Naive thymus-derived CD4-positive, alpha-beta T cell (primary cell): ENCODE data around the gene SLC22A17. TPM values are rescaled to one million over a fixed set of nuclear protein-coding genes. Genes with fewer than 3 reads are reported as not detected.

Experiments used
- ATAC-seq: fragments of 150-1000 bp; cut with Tn5 transposase; 2 replicates; pipeline ENCODE4 v1.10.0; 2021; ENCODE audit warnings: mild to moderate bottlenecking, moderate library complexity
- CTCF ChIA-PET: fragments of 350-600 bp; sonication (Branson Sonifier 250); formaldehyde crosslinking; loops from one replicate; lab custom pipeline; 2021; ENCODE audit warnings: antibody characterized with exemption; lab: Charles Lee
- POLR2A ChIA-PET: fragments of 350-600 bp; sonication (Branson Sonifier 250); formaldehyde crosslinking; loops from one replicate; lab custom pipeline; 2021; ENCODE audit warnings: antibody characterized with exemption, inconsistent platforms; lab: Charles Lee
- DNase-seq, 9 donors: peaks; one replicate each; pipeline versions ENCODE4 v3.0.0 to v3.0.0-alpha.2; 2020 to 2022; ENCODE audit warnings: mixed read lengths in 1 of 9
- H3K27ac ChIP-seq: one replicate; pipeline ENCODE4 v1.7.0; 2013; ENCODE audit warnings: mild to moderate bottlenecking, low read depth, low read length, moderate library complexity
- H3K27me3 ChIP-seq, 2 donors: one replicate each; pipeline ENCODE4 v1.7.0; 2013; ENCODE audit warnings: low read length in 2 of 2, mild to moderate bottlenecking in 2 of 2, moderate library complexity in 2 of 2; ENCODE audit not compliant: control insufficient read depth in 2 of 2, insufficient read depth in 2 of 2
- H3K36me3 ChIP-seq, 3 experiments: 1 replicate in 2 of 3; 2 replicates in 1 of 3; pipeline ENCODE4 v1.7.0; 2013; ENCODE audit warnings: low read length in 3 of 3, mild to moderate bottlenecking in 3 of 3, moderate library complexity in 1 of 3; ENCODE audit not compliant: insufficient read depth in 3 of 3, control insufficient read depth in 2 of 3
- H3K4me1 ChIP-seq, 2 donors: one replicate each; pipeline ENCODE4 v1.7.0; 2013; ENCODE audit warnings: low read length in 2 of 2, mild to moderate bottlenecking in 2 of 2, moderate library complexity in 1 of 2; ENCODE audit not compliant: control insufficient read depth in 2 of 2, insufficient read depth in 2 of 2
- H3K4me3 ChIP-seq: 2 replicates; pipeline ENCODE4 v1.7.0; 2013; ENCODE audit warnings: mild to moderate bottlenecking, low read length
- H3K9me3 ChIP-seq, 3 experiments: 1 replicate in 2 of 3; 2 replicates in 1 of 3; pipeline ENCODE4 v1.7.0; 2013; ENCODE audit warnings: low read length in 3 of 3; ENCODE audit not compliant: control insufficient read depth in 2 of 3
- H3K27ac Mint-ChIP-seq, 9 donors: one replicate each; pipeline ENCODE4 v1.8.0; 2020 to 2022; ENCODE audit warnings: mixed read lengths in 9 of 9, mild to moderate bottlenecking in 8 of 9, moderate library complexity in 5 of 9, inconsistent platforms in 2 of 9
- H3K27me3 Mint-ChIP-seq, 5 donors: one replicate each; pipeline ENCODE4 v1.8.0; 2021 to 2022; ENCODE audit warnings: mixed read lengths in 5 of 5, mild to moderate bottlenecking in 1 of 5
- H3K36me3 Mint-ChIP-seq, 5 donors: one replicate each; pipeline ENCODE4 v1.8.0; 2020 to 2022; ENCODE audit warnings: mixed read lengths in 5 of 5, mild to moderate bottlenecking in 3 of 5, inconsistent platforms in 1 of 5
- H3K4me1 Mint-ChIP-seq, 7 donors: one replicate each; pipeline ENCODE4 v1.8.0; 2020 to 2022; ENCODE audit warnings: mixed read lengths in 7 of 7, mild to moderate bottlenecking in 3 of 7, inconsistent platforms in 1 of 7
- H3K4me3 Mint-ChIP-seq, 10 donors: one replicate each; pipeline ENCODE4 v1.8.0; 2020 to 2022; ENCODE audit warnings: mild to moderate bottlenecking in 10 of 10, mixed read lengths in 10 of 10, moderate library complexity in 6 of 10, inconsistent platforms in 2 of 10
- H3K9me3 Mint-ChIP-seq, 11 donors: one replicate each; pipeline ENCODE4 v1.8.0; 2020 to 2022; ENCODE audit warnings: mixed read lengths in 11 of 11, mild to moderate bottlenecking in 4 of 11, inconsistent platforms in 1 of 11, moderate library complexity in 1 of 11
- intact Hi-C, 2 donors: fragments of 100-400 bp; cut with micrococcal nuclease; formaldehyde crosslinking; loops; one replicate each; pipeline ENCODE4 v1.15.1; 2023
- polyA plus RNA-seq, 2 donors: library from polyadenylated mRNA; unstranded; fragments of 300-500 nt; fragmentation: Illumina TruSeq; gene quantifications; one replicate each; pipeline ENCODE4 v1.2.3, GENCODE V29; 2021
- total RNA-seq, 6 experiments: library from RNA in 5 of 6; stranded (reverse) in 5 of 6; gene quantifications; 1 replicate in 5 of 6; 2 replicates in 1 of 6; pipeline ENCODE4 v1.2.3 and lab custom pipeline; 2021 to 2026

The SLC22A17 gene
- total and polyA plus RNA-seq, 7 experiments from 2014 or later, result 1.9 to 30.0 (median 10.8) TPM

DNA sequence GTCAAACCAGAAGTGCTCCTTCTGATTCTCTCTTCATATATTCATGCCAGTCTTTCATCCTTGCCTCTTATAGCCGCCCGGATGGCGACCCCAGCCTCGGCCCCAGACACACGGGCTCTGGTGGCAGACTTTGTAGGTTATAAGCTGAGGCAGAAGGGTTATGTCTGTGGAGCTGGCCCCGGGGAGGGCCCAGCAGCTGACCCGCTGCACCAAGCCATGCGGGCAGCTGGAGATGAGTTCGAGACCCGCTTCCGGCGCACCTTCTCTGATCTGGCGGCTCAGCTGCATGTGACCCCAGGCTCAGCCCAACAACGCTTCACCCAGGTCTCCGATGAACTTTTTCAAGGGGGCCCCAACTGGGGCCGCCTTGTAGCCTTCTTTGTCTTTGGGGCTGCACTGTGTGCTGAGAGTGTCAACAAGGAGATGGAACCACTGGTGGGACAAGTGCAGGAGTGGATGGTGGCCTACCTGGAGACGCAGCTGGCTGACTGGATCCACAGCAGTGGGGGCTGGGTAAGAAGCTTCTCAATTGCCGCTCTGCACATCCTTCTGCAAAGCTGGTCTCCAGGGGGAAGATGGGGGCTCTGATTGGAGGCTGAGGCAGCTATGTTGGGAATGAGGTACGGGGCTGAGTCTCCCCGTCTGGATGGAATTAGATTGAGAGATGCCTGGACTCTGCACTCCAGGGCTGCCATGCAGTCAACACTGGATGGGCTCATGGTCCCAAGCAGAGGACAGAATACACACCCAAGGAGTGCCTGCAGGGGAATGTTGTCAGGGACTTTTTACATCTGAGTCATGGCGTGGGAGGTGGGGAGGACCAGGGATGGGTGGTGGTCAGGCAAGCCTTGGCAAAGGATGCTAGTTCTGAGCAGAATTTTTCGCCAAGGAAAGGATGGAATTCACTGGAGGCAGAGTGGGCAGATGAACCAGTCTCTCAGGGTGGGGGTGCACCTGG, 44.7 kb downstream of the SLC22A17 start:
- peak overlapping the region in 1 of 9 donors; percentile 36 for H3K27ac Mint-ChIP-seq
- Histone ChIP-seq H3K4me3 (no peak overlapping the region), H3K4me1 (peaks cover 0 to 6% of the 10 kb centered on the region in 2 donors), H3K27ac (no peak overlapping the region), H3K9me3 (no peaks in the 10 kb centered on the region), H3K27me3 (no peaks in the 10 kb centered on the region), H3K36me3 (no peaks in the 10 kb centered on the region)
- ChIA-PET POLR2A (interaction anchor here (2.0 kb wide), 1 partner anchor 13 kb away, joined by 8 read pairs; the partner anchor contains the start of gene PABPN1), CTCF (interaction anchor here (0.8 kb wide), 1 partner anchor 22 kb away, joined by 3 read pairs; no protein-coding TSS in a partner anchor)
- H3K4me1 Mint-ChIP-seq, result peaks cover 0 to 28% (median 9%) of the 10 kb centered on the region in 7 donors
- peak overlapping the region in 2 of 10 donors; percentile 8 to 71 for H3K4me3 Mint-ChIP-seq
- peaks cover 19 to 31% (median 23%) of the 10 kb centered on the region in 5 donors for H3K27me3 Mint-ChIP-seq
- intact Hi-C loops, result loop anchor here (10.0 kb wide), 4 partner anchors 807 to 1833 kb away; partner anchors contain the start of genes EMC9 (in 2 of the 2), PSME2 (in 2 of the 2), RNF31 (in 2 of the 2) and CHMP4A (in 1 of the 2)
- peaks cover 0 to 4% (median 0%) of the 10 kb centered on the region in 5 donors for H3K36me3 Mint-ChIP-seq
- ATAC-seq (no peak), DNase-seq (no peak)
- no peaks in the 10 kb centered on the region for H3K9me3 Mint-ChIP-seq

DNA sequence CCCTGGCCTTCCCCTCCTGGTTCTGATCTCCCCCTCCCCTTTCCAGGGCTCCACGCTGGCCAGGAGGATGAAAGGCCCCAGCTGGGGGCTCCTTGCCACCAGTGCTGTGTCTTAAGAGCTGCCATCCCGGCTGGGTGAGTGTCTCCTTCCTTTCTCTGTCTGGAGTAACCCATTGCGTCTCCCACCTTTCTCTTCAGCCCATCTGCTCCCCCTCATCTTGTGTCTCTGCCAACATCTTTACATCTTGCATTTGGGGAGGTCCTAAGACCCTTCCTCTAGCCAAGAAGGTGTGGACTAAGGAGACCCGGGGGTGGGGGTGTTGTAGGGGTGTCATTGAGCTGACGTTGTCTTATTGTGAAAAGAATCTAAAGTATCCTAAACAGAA, 45.5 kb downstream of the SLC22A17 start:
- Histone ChIP-seq H3K27me3 (no peaks in the 10 kb centered on the region), H3K36me3 (no peaks in the 10 kb centered on the region), H3K9me3 (no peaks in the 10 kb centered on the region), H3K27ac (no peak overlapping the region), H3K4me3 (no peak overlapping the region), H3K4me1 (peaks cover 0 to 6% of the 10 kb centered on the region in 2 donors)
- DNase-seq (no peak), ATAC-seq (no peak)
- H3K9me3 Mint-ChIP-seq, result peaks cover 0 to 4% (median 0%) of the 10 kb centered on the region in 11 donors
- H3K4me3 Mint-ChIP-seq, result peak overlapping the region in 2 of 10 donors; percentile 63 to 71
- peaks cover 0 to 33% (median 10%) of the 10 kb centered on the region in 7 donors for H3K4me1 Mint-ChIP-seq
- ChIA-PET CTCF (interaction anchor here (0.8 to 1.3 kb wide), 2 partner anchors 13 to 21 kb away, joined by 3 read pairs; no protein-coding TSS in a partner anchor), POLR2A (interaction anchor here (0.6 to 7.6 kb wide), 3 partner anchors 12 to 855 kb away, joined by 6 to 286 read pairs (median 7); partner anchors contain the start of gene PABPN1)
- intact Hi-C loops, result loop anchor here (10.0 kb wide), 4 partner anchors 808 to 1832 kb away; partner anchors contain the start of genes EMC9 (in 2 of the 2), PSME2 (in 2 of the 2), RNF31 (in 2 of the 2) and CHMP4A (in 1 of the 2)
- peak overlapping the region in 2 of 9 donors; percentile 36 to 77 for H3K27ac Mint-ChIP-seq
- peaks cover 0 to 4% (median 0%) of the 10 kb centered on the region in 5 donors for H3K36me3 Mint-ChIP-seq
- H3K27me3 Mint-ChIP-seq, result peaks cover 21 to 31% (median 23%) of the 10 kb centered on the region in 5 donors

GRCh38 chr14:23306412-23307145, 46.1 kb downstream of the SLC22A17 start, which contains the start of gene BCL2L2:
Gene BCL2L2, plus strand, starts transcription at chr14:23306833. Its CDS starts 935 bp downstream, at chr14:23307768.
- Histone ChIP-seq H3K27ac (no peak within 1 kb of the TSS), H3K4me1 (peaks cover 0 to 6% of the 10 kb centered on the region in 2 donors), H3K4me3 (no peak within 1 kb of the TSS), H3K36me3 (peaks cover 0 to 3% (median 0%) of the 10 kb centered on the region in 3 experiments), H3K27me3 (no peaks in the 10 kb centered on the region), H3K9me3 (no peaks in the 10 kb centered on the region)
- Mint-ChIP-seq H3K27ac (peak within 1 kb of the TSS in 3 of 9 donors; percentile 25 to 77 (median 36)), H3K36me3 (peaks cover 0 to 4% (median 0%) of the 10 kb centered on the region in 5 donors), H3K27me3 (peaks cover 20 to 31% (median 23%) of the 10 kb centered on the region in 5 donors), H3K4me1 (peaks cover 0 to 33% (median 10%) of the 10 kb centered on the region in 7 donors), H3K4me3 (peak within 1 kb of the TSS in 3 of 10 donors; percentile 8 to 71 (median 63)), H3K9me3 (peaks cover 0 to 5% (median 0%) of the 10 kb centered on the region in 11 donors)
- DNase-seq (peak in 1 of 9 donors; percentile 42), ATAC-seq (no peak)
- CTCF ChIA-PET, result interaction anchor here (1.3 kb wide), 1 partner anchor 14 kb away, joined by 3 read pairs; no protein-coding TSS in a partner anchor
- POLR2A ChIA-PET, result interaction anchor here (0.6 to 7.6 kb wide), 4 partner anchors 12 to 856 kb away, joined by 3 to 286 read pairs (median 6); partner anchors contain the start of gene PABPN1
- intact Hi-C loops, result loop anchor here (10.0 kb wide), 4 partner anchors 808 to 1832 kb away; partner anchors contain the start of genes EMC9 (in 2 of the 2), PSME2 (in 2 of the 2), RNF31 (in 2 of the 2) and CHMP4A (in 1 of the 2)

GRCh38 chr14:23302290-23303225, 50.1 kb downstream of the SLC22A17 start, which contains the start of gene PPP1R3E:
Gene PPP1R3E, minus strand, starts transcription at chr14:23302859. Its CDS starts 283 bp downstream, at chr14:23302576.
- ATAC-seq (peak; percentile 51), DNase-seq (peak; percentile 71 to 93 (median 87))
- CTCF ChIA-PET, result interaction anchor here (1.0 to 5.1 kb wide), 6 partner anchors 8 to 20 kb away, joined by 3 to 41 read pairs (median 4); partner anchors contain the start of genes HOMEZ and PABPN1
- Mint-ChIP-seq H3K4me3 (peak within 1 kb of the TSS; percentile 96 to 100 (median 99)), H3K27me3 (peaks cover 15 to 20% (median 18%) of the 10 kb centered on the region in 5 donors), H3K4me1 (peaks cover 7 to 47% (median 30%) of the 10 kb centered on the region in 7 donors), H3K36me3 (peaks cover 0 to 10% (median 0%) of the 10 kb centered on the region in 5 donors), H3K27ac (peak within 1 kb of the TSS; percentile 92 to 100 (median 99)), H3K9me3 (peaks cover 0 to 5% (median 0%) of the 10 kb centered on the region in 11 donors)
- intact Hi-C loops, result loop anchor here (1.0 to 10.0 kb wide), 15 partner anchors 50 to 1828 kb away; partner anchors contain the start of genes DAD1 (in 2 of the 2), EMC9 (in 2 of the 2), PSME2 (in 2 of the 2) and RNF31 (in 2 of the 2)
- Histone ChIP-seq H3K9me3 (no peaks in the 10 kb centered on the region), H3K27ac (peak within 1 kb of the TSS; percentile 95), H3K27me3 (no peaks in the 10 kb centered on the region), H3K36me3 (peaks cover 0 to 17% (median 0%) of the 10 kb centered on the region in 3 experiments), H3K4me1 (peaks cover 0 to 15% of the 10 kb centered on the region in 2 donors), H3K4me3 (peak within 1 kb of the TSS; percentile 98)
- POLR2A ChIA-PET, result interaction anchor here (0.5 to 7.6 kb wide), 24 partner anchors 9 to 910 kb away, joined by 3 to 286 read pairs (median 4); partner anchors contain the start of genes ACIN1, C14orf119, CEBPE and DCAF11
